PC-9 (cell line): ENCODE results near the gene CLDN15.

Experiments
- CTCF ChIP-seq: fragments of 200-600 bp; sonication (generic); conservative IDR thresholded peaks from 2 replicates; pipeline ENCODE4 v1.6.1; 2017; ENCODE audit warnings: mixed run types, antibody characterized with exemption, mild to moderate bottlenecking, moderate library complexity
- EZH2 ChIP-seq: fragments of 200-600 bp; sonication (generic); IDR thresholded peaks from 2 replicates; pipeline ENCODE4 v1.8.0; 2017; ENCODE audit warnings: antibody characterized with exemption, low read depth

DNA sequence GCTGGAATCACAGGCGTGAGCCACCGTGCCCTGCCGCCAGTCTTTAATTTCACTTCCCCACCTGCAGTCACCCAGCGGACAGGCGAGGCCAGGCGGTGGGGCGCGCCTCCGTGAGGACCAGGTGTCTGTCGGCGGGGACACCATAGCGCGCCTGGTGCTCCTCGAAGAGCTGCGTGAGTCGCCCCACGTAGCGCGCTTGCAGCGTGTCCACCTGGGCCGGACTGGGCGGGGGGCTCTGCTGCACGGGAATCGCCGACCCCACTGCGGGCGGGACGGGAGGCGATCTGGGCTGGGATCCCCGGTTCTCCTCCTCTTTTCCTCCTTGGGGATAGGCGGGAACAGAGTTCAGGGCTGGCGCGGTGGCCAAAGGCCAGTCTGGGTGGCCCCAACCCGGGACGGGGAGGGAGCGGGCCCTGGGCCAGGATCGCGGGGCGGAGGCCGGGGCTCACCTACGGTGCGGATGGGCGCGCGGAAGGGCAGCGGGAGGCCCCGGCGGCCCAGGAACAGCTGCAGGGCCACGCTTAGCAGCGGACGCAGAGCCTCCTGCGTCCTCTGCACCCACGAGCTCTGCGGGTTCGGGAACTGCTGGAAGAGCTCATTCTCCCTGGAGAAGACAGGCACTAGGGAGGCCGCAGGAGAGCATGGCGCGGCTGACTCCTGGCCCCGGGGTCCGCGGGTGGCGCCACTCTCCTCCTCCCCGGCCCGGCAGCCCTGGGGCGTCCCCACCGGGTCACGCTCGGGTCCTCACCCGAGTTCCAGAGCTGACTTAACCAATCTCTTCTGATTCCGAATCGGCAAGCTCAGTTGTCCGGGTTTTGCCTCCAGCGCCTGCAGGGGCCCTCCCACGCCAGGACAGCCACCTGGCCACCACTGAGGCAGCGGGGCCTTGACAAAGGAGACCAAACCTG is 35.7 kb downstream of the CLDN15 start:
- TF ChIP-seq CTCF, result no peak
- TF ChIP-seq EZH2, result no peak
